VCaP (cell line): Measurements from ENCODE around the gene RBSN.

Experiments
- H3K27ac ChIP-seq: fragments of 450-650 bp; 2 replicates; pipeline ENCODE4 v1.5.1; 2017
- CTCF ChIP-seq: fragments of 450-650 bp; conservative IDR thresholded peaks from 2 replicates; pipeline ENCODE4 v1.5.1; 2017; ENCODE audit warnings: mild to moderate bottlenecking, moderate library complexity

RBSN gene

DNA sequence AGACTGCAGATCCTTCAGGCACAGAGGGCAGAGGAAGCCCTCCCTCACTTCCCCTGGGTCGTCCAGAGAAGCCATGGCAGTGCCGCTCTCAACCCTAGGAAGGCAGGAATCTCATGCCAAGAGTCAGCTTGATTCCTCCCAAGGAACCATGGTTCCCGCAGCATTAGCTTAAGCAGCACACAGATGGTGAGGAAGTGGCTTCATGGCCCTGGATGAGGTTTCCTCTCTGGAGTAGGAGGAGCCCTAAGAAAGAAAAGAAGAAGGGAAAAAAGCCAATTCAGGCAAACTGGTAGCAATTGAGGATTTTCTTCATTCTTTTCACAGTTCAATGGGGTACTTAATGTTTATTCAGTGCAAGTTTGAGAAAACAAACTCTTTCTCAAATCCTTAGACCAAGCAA is 2.9 kb downstream of the RBSN start:
- TF ChIP-seq CTCF = no peak
- no peak overlapping the region for H3K27ac ChIP-seq

GRCh38 chr3:15094187-15094875 is 4.6 kb downstream of the RBSN start:
- no peak for TF ChIP-seq CTCF
- H3K27ac ChIP-seq = no peak overlapping the region

- H3K27ac ChIP-seq = no peak overlapping the region
- TF ChIP-seq CTCF = no peak
Observed at GRCh38 chr3:15092686-15093085, 6.3 kb downstream of the RBSN start.

DNA sequence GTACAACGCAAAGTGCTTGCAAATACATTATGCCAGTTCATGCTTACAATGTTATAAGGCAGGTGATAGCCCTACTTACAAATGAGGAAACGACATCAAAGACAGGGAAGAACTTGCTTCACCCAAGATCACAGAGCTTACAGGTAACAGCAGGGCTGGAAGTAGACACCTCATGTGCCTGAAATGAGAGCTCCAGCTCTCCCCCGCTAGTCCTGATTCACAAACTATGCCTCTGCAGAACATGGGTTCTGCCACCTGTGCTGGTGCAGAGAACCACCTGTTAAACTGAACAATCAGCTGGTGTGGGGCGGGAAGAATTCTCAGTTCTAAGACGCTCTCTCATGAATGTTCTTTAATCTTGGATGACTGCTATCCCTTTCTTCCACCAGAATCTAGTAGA is 7.4 kb downstream of the RBSN start:
- TF ChIP-seq CTCF = no peak
- H3K27ac ChIP-seq = no peak overlapping the region

- H3K27ac ChIP-seq = no peak overlapping the region
- no peak for TF ChIP-seq CTCF
Observed at GRCh38 chr3:15089201-15089600, 9.7 kb downstream of the RBSN start.

DNA sequence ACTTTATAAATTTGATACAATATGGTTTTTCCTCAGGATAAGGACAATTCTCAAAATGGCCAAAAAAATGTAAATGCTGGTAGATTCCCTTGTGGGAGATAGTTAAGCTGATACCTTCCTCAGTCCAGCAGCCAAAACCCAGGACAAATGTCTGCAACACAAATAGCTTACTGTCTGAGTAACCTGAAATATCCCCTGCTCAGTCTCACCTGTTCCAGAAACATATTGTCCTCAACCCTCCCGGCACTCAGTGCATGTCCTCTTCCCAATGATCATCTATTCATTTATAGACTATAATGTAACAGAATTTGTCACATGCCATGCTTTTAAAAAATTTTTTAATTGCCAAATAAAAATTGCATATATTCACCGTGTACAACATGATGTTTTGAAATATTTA is 12.2 kb downstream of the RBSN start:
- H3K27ac ChIP-seq = no peak overlapping the region
- no peak for TF ChIP-seq CTCF

DNA sequence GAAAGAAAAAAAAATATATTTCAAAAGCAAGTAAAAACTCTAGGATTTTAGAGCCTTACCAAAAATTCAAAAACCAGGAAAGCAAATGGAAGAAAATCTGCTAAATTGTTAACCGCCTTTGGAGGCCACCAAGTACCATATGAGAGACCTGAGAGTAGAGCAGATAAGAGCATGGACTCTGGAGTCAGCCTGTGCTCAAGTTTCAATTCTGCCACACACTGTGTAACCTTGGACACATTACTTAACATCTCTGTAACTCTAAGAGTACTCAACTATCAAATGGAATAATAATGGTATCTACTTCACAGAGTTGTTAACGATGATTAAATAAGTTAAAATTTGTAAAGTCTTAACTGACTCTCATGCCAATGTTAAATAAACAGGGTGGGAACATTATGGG is 12.7 kb downstream of the RBSN start:
- no peak overlapping the region for H3K27ac ChIP-seq
- no peak for TF ChIP-seq CTCF
